Erythroblast (primary cell): Measurements from ENCODE around the gene RBM46.

Source experiments
- GATA1 ChIP-seq: IDR thresholded peaks from 2 replicates; pipeline ENCODE4 v1.6.1; 2011; ENCODE audit warnings: low read depth, mild to moderate bottlenecking, control low read depth, low read length, moderate library complexity
- POLR2A ChIP-seq: IDR thresholded peaks from 2 replicates; pipeline ENCODE4 v1.6.1; 2011; ENCODE audit warnings: mild to moderate bottlenecking, low read length

GRCh38 chr4:154838155-154838554, 57.1 kb downstream of the RBM46 start:
- no peak for TF ChIP-seq POLR2A
- no peak for TF ChIP-seq GATA1
